ENCODE measurements around the gene RAPGEF4.

GRCh38 chr2:172829229-172829628 is 93.6 kb downstream of the RAPGEF4 start:
- no peak for TF ChIP-seq CTCF (IDR thresholded peaks at IDR 0.05)
- TF ChIP-seq POLR2A (IDR thresholded peaks at IDR 0.05; ENCODE audit: low read depth) = no peak
- TF ChIP-seq EP300 (IDR thresholded peaks at IDR 0.05) = no peak

Data from esophagus muscularis mucosa (tissue), 4 donors.